ENCODE results near the gene SLC7A1. TPM values are rescaled to one million over a fixed set of nuclear protein-coding genes. Genes with fewer than 3 reads are reported as not detected.

The SLC7A1 gene
- total RNA-seq, 3 donors from 2014 or later (not counting 1 experiment from before 2014, with no cell fraction given) = 8.7 to 12.6 (median 10.2) TPM

- peaks cover 32 to 54% of the 10 kb centered on the region in 2 donors for H3K27me3 Mint-ChIP-seq (ENCODE audit: low read depth in 2 of 2)
- 97% methylated on average over 7 of the region's 7 CpGs for WGBS (ENCODE audit: insufficient coverage)
Measured at GRCh38 chr13:29621841-29622240, 26.4 kb upstream of the SLC7A1 start.

GRCh38 chr13:29621051-29621800 lies 25.7 kb upstream of the SLC7A1 start:
- peaks cover 35 to 55% of the 10 kb centered on the region in 2 donors for H3K27me3 Mint-ChIP-seq (ENCODE audit: low read depth in 2 of 2)
- 94% methylated on average over 4 of the region's 4 CpGs for WGBS (ENCODE audit: insufficient coverage)
- no peaks in the 10 kb centered on the region for H3K36me3 Mint-ChIP-seq
- intact Hi-C loops (cut with micrococcal nuclease) = no loop called here
- Histone ChIP-seq H3K4me1 (ENCODE audit: control insufficient read depth, insufficient read depth, low read length) (no peaks in the 10 kb centered on the region), H3K36me3 (ENCODE audit: control insufficient read depth, insufficient read depth, low read length) (no peaks in the 10 kb centered on the region), H3K27ac (ENCODE audit: low read length) (no peak overlapping the region), H3K9me3 (ENCODE audit: control insufficient read depth, insufficient read depth, low read length) (peaks cover 4% of the 10 kb centered on the region), H3K27me3 (ENCODE audit: control insufficient read depth, insufficient read depth, low read length) (peaks cover 4% of the 10 kb centered on the region), H3K4me3 (ENCODE audit: low read length) (no peak overlapping the region)
- no peaks in the 10 kb centered on the region for H3K4me1 Mint-ChIP-seq
- H3K4me3 Mint-ChIP-seq = no peak overlapping the region
- no peak overlapping the region for H3K27ac Mint-ChIP-seq
- DNase-seq (no peak), ATAC-seq (no peak)
- H3K9me3 Mint-ChIP-seq = peaks cover 0 to 2% of the 10 kb centered on the region in 2 donors
- TF ChIP-seq CTCF (IDR thresholded peaks at IDR 0.05) = no peak

More at GRCh38 chr13:29621841-29622240, 26.4 kb upstream of the SLC7A1 start:
- no peak overlapping the region for H3K27ac Mint-ChIP-seq
- H3K36me3 Mint-ChIP-seq = no peaks in the 10 kb centered on the region
- peaks cover 4% of the 10 kb centered on the region for H3K9me3 ChIP-seq (ENCODE audit: control insufficient read depth, insufficient read depth, low read length)
- intact Hi-C loops (cut with micrococcal nuclease) = no loop called here
- peaks cover 4% of the 10 kb centered on the region for H3K27me3 ChIP-seq (ENCODE audit: control insufficient read depth, insufficient read depth, low read length)
- no peaks in the 10 kb centered on the region for H3K4me1 ChIP-seq (ENCODE audit: control insufficient read depth, insufficient read depth, low read length)
- H3K27ac ChIP-seq (ENCODE audit: low read length) = no peak overlapping the region
- H3K36me3 ChIP-seq (ENCODE audit: control insufficient read depth, insufficient read depth, low read length) = no peaks in the 10 kb centered on the region
- DNase-seq (no peak), ATAC-seq (no peak)
- no peaks in the 10 kb centered on the region for H3K4me1 Mint-ChIP-seq
- no peaks in the 10 kb centered on the region for H3K9me3 Mint-ChIP-seq
- H3K4me3 ChIP-seq (ENCODE audit: low read length) = no peak overlapping the region
- H3K4me3 Mint-ChIP-seq = no peak overlapping the region
- no peak for TF ChIP-seq CTCF (IDR thresholded peaks at IDR 0.05)

GRCh38 chr13:29619995-29620394 lies 24.5 kb upstream of the SLC7A1 start:
- no peaks in the 10 kb centered on the region for H3K36me3 ChIP-seq (ENCODE audit: control insufficient read depth, insufficient read depth, low read length)
- H3K27me3 Mint-ChIP-seq (ENCODE audit: low read depth in 2 of 2) = peaks cover 32 to 55% of the 10 kb centered on the region in 2 donors
- no peaks in the 10 kb centered on the region for H3K36me3 Mint-ChIP-seq
- H3K4me3 Mint-ChIP-seq = no peak overlapping the region
- intact Hi-C loops (cut with micrococcal nuclease) = no loop called here
- no peak for DNase-seq
- H3K27me3 ChIP-seq (ENCODE audit: control insufficient read depth, insufficient read depth, low read length) = peaks cover 4% of the 10 kb centered on the region
- H3K9me3 ChIP-seq (ENCODE audit: control insufficient read depth, insufficient read depth, low read length) = peaks cover 3% of the 10 kb centered on the region
- no peak overlapping the region for H3K27ac Mint-ChIP-seq
- H3K4me1 ChIP-seq (ENCODE audit: control insufficient read depth, insufficient read depth, low read length) = no peaks in the 10 kb centered on the region
- H3K4me1 Mint-ChIP-seq = no peaks in the 10 kb centered on the region
- no peak overlapping the region for H3K4me3 ChIP-seq (ENCODE audit: low read length)
- TF ChIP-seq CTCF (IDR thresholded peaks at IDR 0.05) = no peak
- ATAC-seq = no peak
- H3K9me3 Mint-ChIP-seq = peaks cover 0 to 2% of the 10 kb centered on the region in 2 donors
- no peak overlapping the region for H3K27ac ChIP-seq (ENCODE audit: low read length)

- H3K4me1 ChIP-seq (ENCODE audit: control insufficient read depth, insufficient read depth, low read length) = no peaks in the 10 kb centered on the region
- WGBS (ENCODE audit: insufficient coverage) = 94% methylated on average over 3 of the region's 3 CpGs
- no peaks in the 10 kb centered on the region for H3K36me3 ChIP-seq (ENCODE audit: control insufficient read depth, insufficient read depth, low read length)
- H3K4me1 Mint-ChIP-seq = no peaks in the 10 kb centered on the region
- ATAC-seq (no peak), DNase-seq (no peak)
- H3K9me3 Mint-ChIP-seq = peaks cover 0 to 2% of the 10 kb centered on the region in 2 donors
- H3K9me3 ChIP-seq (ENCODE audit: control insufficient read depth, insufficient read depth, low read length) = no peaks in the 10 kb centered on the region
- H3K4me3 Mint-ChIP-seq = no peak overlapping the region
- H3K27me3 Mint-ChIP-seq (ENCODE audit: low read depth in 2 of 2) = peaks cover 44 to 75% of the 10 kb centered on the region in 2 donors
- H3K27ac Mint-ChIP-seq = no peak overlapping the region
- no peak overlapping the region for H3K4me3 ChIP-seq (ENCODE audit: low read length)
- intact Hi-C loops (cut with micrococcal nuclease) = no loop called here
- no peaks in the 10 kb centered on the region for H3K36me3 Mint-ChIP-seq
- no peak overlapping the region for H3K27ac ChIP-seq (ENCODE audit: low read length)
- TF ChIP-seq CTCF (IDR thresholded peaks at IDR 0.05) = no peak
- peaks cover 5% of the 10 kb centered on the region for H3K27me3 ChIP-seq (ENCODE audit: control insufficient read depth, insufficient read depth, low read length)
Measured at GRCh38 chr13:29613101-29613500, 17.6 kb upstream of the SLC7A1 start.
